ENCODE measurements around the gene PPP2R5B. TPM values are rescaled to one million over a fixed set of nuclear protein-coding genes. Genes with fewer than 3 reads are reported as not detected.

Gene PPP2R5B
- total RNA-seq, 1 donor from 2014 or later: 28.3 TPM

- DNase-seq (ENCODE audit: low spot score): no peak
Measured at GRCh38 chr11:64906314-64906635, 18.2 kb upstream of the PPP2R5B start.

GRCh38 chr11:64908766-64909165, 15.7 kb upstream of the PPP2R5B start:
- DNase-seq (ENCODE audit: low spot score): no peak

- DNase-seq (ENCODE audit: low spot score): no peak
Measured at GRCh38 chr11:64909653-64910343, 14.7 kb upstream of the PPP2R5B start.

- DNase-seq (ENCODE audit: low spot score): no peak
Measured at GRCh38 chr11:64910451-64911093, 13.9 kb upstream of the PPP2R5B start.

GRCh38 chr11:64911142-64911541, 13.3 kb upstream of the PPP2R5B start:
- DNase-seq (ENCODE audit: low spot score): no peak

GRCh38 chr11:64911689-64912088, 12.8 kb upstream of the PPP2R5B start:
- no peak for DNase-seq (ENCODE audit: low spot score)

GRCh38 chr11:64913171-64913727, 11.2 kb upstream of the PPP2R5B start:
- DNase-seq (ENCODE audit: low spot score): no peak

GRCh38 chr11:64914123-64914522, 10.4 kb upstream of the PPP2R5B start:
- no peak for DNase-seq (ENCODE audit: low spot score)

GRCh38 chr11:64915376-64915887, 9.1 kb upstream of the PPP2R5B start:
- no peak for DNase-seq (ENCODE audit: low spot score)

GRCh38 chr11:64916040-64916774, 8.3 kb upstream of the PPP2R5B start:
- DNase-seq (ENCODE audit: low spot score): no peak

- peak; percentile 100 for DNase-seq (ENCODE audit: low spot score)
Measured at GRCh38 chr11:64916775-64917662, 7.5 kb upstream of the PPP2R5B start, which contains the start of gene ATG2A. Gene ATG2A, minus strand, starts transcription at chr11:64917209. Its CDS starts 74 bp downstream, at chr11:64917135.

- DNase-seq (ENCODE audit: low spot score): no peak
Measured at GRCh38 chr11:64917663-64917995, 6.9 kb upstream of the PPP2R5B start.

- DNase-seq (ENCODE audit: low spot score): no peak
Measured at GRCh38 chr11:64918017-64918416, 6.5 kb upstream of the PPP2R5B start.

- DNase-seq (ENCODE audit: low spot score): no peak
Measured at GRCh38 chr11:64919627-64920026, 4.9 kb upstream of the PPP2R5B start.

- DNase-seq (ENCODE audit: low spot score): no peak
Measured at GRCh38 chr11:64920124-64920523, 4.4 kb upstream of the PPP2R5B start.

GRCh38 chr11:64921384-64921783, 3.1 kb upstream of the PPP2R5B start:
- no peak for DNase-seq (ENCODE audit: low spot score)

- no peak for DNase-seq (ENCODE audit: low spot score)
Measured at GRCh38 chr11:64923151-64923661, 1.3 kb upstream of the PPP2R5B start.

GRCh38 chr11:64924910-64925284, 408 bp downstream of the PPP2R5B start:
- no peak for DNase-seq (ENCODE audit: low spot score)

GRCh38 chr11:64925536-64926436, 1.3 kb downstream of the PPP2R5B start:
- no peak for DNase-seq (ENCODE audit: low spot score)

- DNase-seq (ENCODE audit: low spot score): no peak
Measured at GRCh38 chr11:64926689-64927088, 2.2 kb downstream of the PPP2R5B start.
